GM12878 (cell line): ENCODE results near the gene ATAD5. TPM values are rescaled to one million over a fixed set of nuclear protein-coding genes. Genes with fewer than 3 reads are reported as not detected.

ENCODE experiments used
- ATAC-seq: fragments of 200-7000 bp; cut with Tn5 transposase; 3 replicates; pipeline ENCODE4 v1.9.1; 2020; ENCODE audit warnings: mild to moderate bottlenecking, moderate library complexity
- BruUV-seq: library from RNA; stranded (reverse); fragments of 400-500 nt; replicated peaks from 2 replicates; lab custom pipeline; 2021; lab: Mats Ljungman, UMichigan
- CTCF ChIA-PET: fragments of 300-600 bp; sonication (Branson Sonifier 250); formaldehyde crosslinking; extraction: SDS; loops from one replicate; lab custom pipeline; 2021; ENCODE audit warnings: inconsistent platforms; lab: Yijun Ruan, JAX
- POLR2A ChIA-PET: fragments of 350-600 bp; formaldehyde crosslinking; extraction: SDS; loops from one replicate; lab custom pipeline; 2021; ENCODE audit warnings: inconsistent platforms; lab: Charles Lee
- RAD21 ChIA-PET: fragments of 300-600 bp; sonication (Branson Sonifier 250); formaldehyde crosslinking; loops from one replicate; lab custom pipeline; 2023; ENCODE audit warnings: antibody characterized with exemption; ENCODE audit not compliant: unreplicated experiment; lab: Charles Lee
- SMC1A ChIA-PET: fragments of 300-600 bp; sonication (Branson Sonifier 250); formaldehyde crosslinking; loops from one replicate; lab custom pipeline; 2023; ENCODE audit not compliant: unreplicated experiment, uncharacterized antibody; lab: Charles Lee
- DNase-seq: peaks from one replicate; pipeline ENCODE4 v3.0.0-alpha.2; 2011; ENCODE audit warnings: low read depth, low spot score
- FAIRE-seq: peaks from 3 replicates; lab custom pipeline; 2011; peaks lifted over from hg19 to GRCh38; lab: Jason Lieb, UNC
- H2AFZ ChIP-seq: 2 replicates; pipeline ENCODE4 v1.6.0; 2011; ENCODE audit warnings: low read depth, low read length, control low read depth; ENCODE audit not compliant: control insufficient read depth
- H3K27ac ChIP-seq: 2 replicates; pipeline ENCODE4 v1.5.1; 2011; ENCODE audit warnings: control low read depth; ENCODE audit not compliant: control insufficient read depth, insufficient read depth
- H3K27me3 ChIP-seq, 2 experiments: replicated peaks in 1 of 2; 2 replicates each; pipeline versions ENCODE4 v1.6.0 to v1.6.1; 2011; ENCODE audit warnings: low read length in 1 of 2; ENCODE audit not compliant: control insufficient read depth in 2 of 2, insufficient read depth in 2 of 2
- H3K36me3 ChIP-seq, 2 experiments: 2 replicates each; pipeline ENCODE4 v1.5.1; 2011; ENCODE audit warnings: low read length in 1 of 2; ENCODE audit not compliant: control insufficient read depth in 2 of 2, insufficient read depth in 2 of 2
- H3K4me1 ChIP-seq: 2 replicates; pipeline ENCODE4 v1.6.1; 2011; ENCODE audit warnings: mild to moderate bottlenecking, low read length, moderate library complexity, mixed read lengths; ENCODE audit not compliant: control insufficient read depth, insufficient read depth
- H3K4me2 ChIP-seq: 2 replicates; pipeline ENCODE4 v1.6.0; 2011; ENCODE audit warnings: control low read depth; ENCODE audit not compliant: control insufficient read depth, insufficient read depth
- H3K4me3 ChIP-seq: fragments of 200-600 bp; sonication (generic); 2 replicates; pipeline ENCODE4 v1.5.1; 2016
- H3K79me2 ChIP-seq: 2 replicates; pipeline ENCODE4 v1.6.0; 2011; ENCODE audit warnings: low read length; ENCODE audit not compliant: control insufficient read depth, insufficient read depth
- H3K9ac ChIP-seq: 2 replicates; pipeline ENCODE4 v1.8.0; 2011; ENCODE audit warnings: low read length, control low read depth, mixed read lengths; ENCODE audit not compliant: control insufficient read depth, insufficient read depth
- H3K9me3 ChIP-seq: replicated peaks from 3 replicates; pipeline ENCODE4 v1.5.1; 2011; ENCODE audit warnings: mild to moderate bottlenecking, low read length; ENCODE audit not compliant: control insufficient read depth, insufficient read depth
- H4K20me1 ChIP-seq: 2 replicates; pipeline ENCODE4 v1.6.0; 2011; ENCODE audit not compliant: control insufficient read depth, insufficient read depth
- E2F4 ChIP-seq: IDR thresholded peaks from 2 replicates; pipeline ENCODE4 v1.6.1; 2012; ENCODE audit warnings: low read depth, low read length, improper control_type of control experiment
- HSF1 ChIP-seq: fragments of 150-350 bp; IDR thresholded peaks from 2 replicates; pipeline ENCODE4 v1.6.1; 2014; ENCODE audit warnings: mild to moderate bottlenecking, low read depth, low read length
- IRF5 ChIP-seq: fragments of 450-650 bp; IDR thresholded peaks from 2 replicates; pipeline ENCODE4 v1.6.1; 2017; ENCODE audit warnings: borderline replicate concordance
- MEF2B ChIP-seq: fragments of 450-650 bp; IDR thresholded peaks from 2 replicates; pipeline ENCODE4 v1.6.1; 2018; ENCODE audit warnings: mild to moderate bottlenecking, moderate library complexity; ENCODE audit not compliant: partially characterized antibody, poor library complexity, severe bottlenecking
- NBN ChIP-seq: fragments of 450-650 bp; IDR thresholded peaks from 2 replicates; pipeline ENCODE4 v1.6.1; 2016
- PAX8 ChIP-seq: fragments of 450-650 bp; IDR thresholded peaks from 2 replicates; pipeline ENCODE4 v1.6.1; 2017; ENCODE audit warnings: mild to moderate bottlenecking, moderate library complexity
- PKNOX1 ChIP-seq: fragments of 450-650 bp; IDR thresholded peaks from 2 replicates; pipeline ENCODE4 v1.6.1; 2016; ENCODE audit warnings: mild to moderate bottlenecking
- POU2F2 ChIP-seq: IDR thresholded peaks from 3 replicates; pipeline ENCODE4 v1.6.1; 2011; ENCODE audit warnings: low read depth, mild to moderate bottlenecking, low read length, borderline replicate concordance
- RAD21 ChIP-seq: IDR thresholded peaks from 2 replicates; pipeline ENCODE4 v1.6.1; 2011; ENCODE audit warnings: mild to moderate bottlenecking, low read depth, low read length, moderate library complexity; ENCODE audit not compliant: insufficient read depth
- SP1 ChIP-seq: IDR thresholded peaks from one replicate; pipeline ENCODE4 v1.6.1; 2011; ENCODE audit warnings: low read depth, low read length
- SRF ChIP-seq, 2 experiments: IDR thresholded peaks; 2 replicates each; pipeline ENCODE4 v1.6.1; 2011; ENCODE audit warnings: low read depth in 2 of 2, low read length in 2 of 2, mild to moderate bottlenecking in 1 of 2, moderate library complexity in 1 of 2
- YY1 ChIP-seq: IDR thresholded peaks from 2 replicates; pipeline ENCODE4 v1.6.1; 2011; ENCODE audit warnings: low read depth, mild to moderate bottlenecking, low read length
- ZBED1 ChIP-seq: IDR thresholded peaks from 2 replicates; pipeline ENCODE4 v1.6.1; 2016; ENCODE audit warnings: borderline replicate concordance
- ZNF592 ChIP-seq: fragments of 450-650 bp; IDR thresholded peaks from 2 replicates; pipeline ENCODE4 v1.6.1; 2017; ENCODE audit warnings: mild to moderate bottlenecking, moderate library complexity
- WGBS: methylation state at CpG from one replicate; pipeline ENCODE4 v1.1.6; 2016; ENCODE audit warnings: low lambda C conversion rate; ENCODE audit not compliant: insufficient replicate concordance, insufficient coverage; ENCODE audit errors: missing lambda C conversion rate; 5-methylcytosine and 5-hydroxymethylcytosine counted together
- in situ Hi-C: fragments of 300-500 bp; cut with MboI; formaldehyde crosslinking; loops from 9 replicates; pipeline ENCODE4 v1.14.3; 2018; ENCODE audit warnings: mixed read lengths
- intact Hi-C: fragments of 100-400 bp; cut with micrococcal nuclease; formaldehyde crosslinking; loops from one replicate; pipeline ENCODE4 v1.14.2; 2022; ENCODE audit not compliant: unreplicated experiment
- polyA plus RNA-seq, 11 experiments: library from polyadenylated mRNA; depleted of rRNA in 4 of 11; unstranded in 6 of 11; stranded (reverse) in 5 of 11; fragments of >200 nt; fragmentation: Nextera tagmentation in 4 of 11; fragmentation: Illumina TruSeq in 1 of 11; extraction: Ambion mirVana in 4 of 11; extraction: Trizol in 1 of 11; gene quantifications; 1 replicate in 1 of 11; 2 replicates in 10 of 11; pipeline versions ENCODE4 v1.2.1 to v1.2.3, GENCODE V29; 2011 to 2016; ENCODE audit warnings: inconsistent platforms in 2 of 11, missing spikeins in 2 of 11, low read depth in 1 of 11
- total RNA-seq, 4 experiments: library from RNA; depleted of rRNA in 3 of 4; stranded (reverse); fragments of >200 nt in 3 of 4; fragmentation: Illumina TruSeq in 1 of 4; extraction: Trizol in 1 of 4; gene quantifications; 2 replicates each; pipeline versions ENCODE4 v1.2.1 to v1.2.3, GENCODE V29; 2013 to 2021

Gene ATAD5
- total and polyA plus RNA-seq, 10 of the 15 experiments (the other 5 are each of a cell fraction or from before 2014, with no cell fraction given), result 3.8 to 19.7 (median 13.2) TPM

GRCh38 chr17:30939051-30939689 is 107.4 kb downstream of the ATAD5 start:
- 5% methylated on average over 13 of the region's 13 CpGs for WGBS
- peak overlapping the region; percentile 71 for H3K4me2 ChIP-seq
- H3K27me3 ChIP-seq, result no peaks in the 10 kb centered on the region
- peak overlapping the region; percentile 47 for H3K9ac ChIP-seq
- no peaks in the 10 kb centered on the region for H4K20me1 ChIP-seq
- no peaks in the 10 kb centered on the region for H3K79me2 ChIP-seq
- intact Hi-C loops (no loop called here), in situ Hi-C loops (no loop called here)
- FAIRE-seq, result peak; percentile 31
- H3K9me3 ChIP-seq, result no peaks in the 10 kb centered on the region; the same call in 2 of the 3 replicates
- DNase-seq, result peak; percentile 17
- peaks cover 6% of the 10 kb centered on the region; the same call in 1 of the 2 replicates for H3K4me1 ChIP-seq
- no peaks in the 10 kb centered on the region for H3K36me3 ChIP-seq
- peak overlapping the region; percentile 78 for H3K27ac ChIP-seq
- ChIA-PET SMC1A (interaction anchor here (1.2 to 3.1 kb wide), 5 partner anchors 11 to 31 kb away, joined by 3 to 7 read pairs (median 4); no protein-coding TSS in a partner anchor), POLR2A (interaction anchor here (0.6 kb wide), 1 partner anchor 726 kb away, joined by 3 read pairs; no protein-coding TSS in a partner anchor), CTCF (interaction anchor here (1.0 kb wide), 1 partner anchor 29 kb away, joined by 4 read pairs; no protein-coding TSS in a partner anchor), RAD21 (interaction anchor here (1.1 to 1.6 kb wide), 3 partner anchors 22 to 31 kb away, joined by 5 read pairs; partner anchors contain the start of gene RNF135)
- no TSS peak for BruUV-seq
- H2AFZ ChIP-seq, result peak overlapping the region; percentile 87
- peak overlapping the region; percentile 37; the same call in 1 of the 2 replicates for H3K4me3 ChIP-seq
- peak; percentile 69 for ATAC-seq
- no peak for TF ChIP-seq ZBED1
- no peak for TF ChIP-seq SRF (IDR thresholded peaks at IDR 0.05; ENCODE audit: low read depth in 2 of 2, low read length in 2 of 2)
- TF ChIP-seq PAX8, result no peak
- TF ChIP-seq HSF1, result no peak
- no peak for TF ChIP-seq NBN
- TF ChIP-seq PKNOX1, result no peak
- no peak for TF ChIP-seq RAD21
- no peak for TF ChIP-seq POU2F2
- TF ChIP-seq IRF5, result no peak
- TF ChIP-seq SP1, result no peak
- no peak for TF ChIP-seq ZNF592
- TF ChIP-seq E2F4, result no peak
- TF ChIP-seq YY1, result no peak
- TF ChIP-seq MEF2B, result no peak
